Measurements from ENCODE around the gene GDPD4.

GDPD4 gene

DNA sequence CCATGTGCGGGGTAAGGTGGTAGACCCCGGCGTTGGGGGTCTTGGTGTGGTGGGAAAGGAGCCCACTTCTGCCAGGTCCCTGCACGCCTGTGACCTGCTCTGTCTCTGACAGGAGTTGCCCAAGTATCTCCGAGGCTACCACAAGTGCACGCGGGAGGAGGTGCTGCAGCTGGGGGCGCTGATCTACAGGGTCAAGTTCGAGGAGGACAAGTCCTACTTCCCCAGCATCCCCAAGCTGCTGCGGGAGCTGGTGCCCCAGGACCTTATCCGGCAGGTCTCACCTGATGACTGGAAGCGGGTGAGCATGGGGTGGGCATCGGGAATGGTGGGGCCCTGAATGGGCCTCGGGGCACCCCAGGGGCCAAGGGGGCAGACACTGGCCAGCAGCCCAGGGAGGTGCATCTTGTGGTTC lies 90.4 kb downstream of the GDPD4 start:
- TF ChIP-seq, protein P1, sequence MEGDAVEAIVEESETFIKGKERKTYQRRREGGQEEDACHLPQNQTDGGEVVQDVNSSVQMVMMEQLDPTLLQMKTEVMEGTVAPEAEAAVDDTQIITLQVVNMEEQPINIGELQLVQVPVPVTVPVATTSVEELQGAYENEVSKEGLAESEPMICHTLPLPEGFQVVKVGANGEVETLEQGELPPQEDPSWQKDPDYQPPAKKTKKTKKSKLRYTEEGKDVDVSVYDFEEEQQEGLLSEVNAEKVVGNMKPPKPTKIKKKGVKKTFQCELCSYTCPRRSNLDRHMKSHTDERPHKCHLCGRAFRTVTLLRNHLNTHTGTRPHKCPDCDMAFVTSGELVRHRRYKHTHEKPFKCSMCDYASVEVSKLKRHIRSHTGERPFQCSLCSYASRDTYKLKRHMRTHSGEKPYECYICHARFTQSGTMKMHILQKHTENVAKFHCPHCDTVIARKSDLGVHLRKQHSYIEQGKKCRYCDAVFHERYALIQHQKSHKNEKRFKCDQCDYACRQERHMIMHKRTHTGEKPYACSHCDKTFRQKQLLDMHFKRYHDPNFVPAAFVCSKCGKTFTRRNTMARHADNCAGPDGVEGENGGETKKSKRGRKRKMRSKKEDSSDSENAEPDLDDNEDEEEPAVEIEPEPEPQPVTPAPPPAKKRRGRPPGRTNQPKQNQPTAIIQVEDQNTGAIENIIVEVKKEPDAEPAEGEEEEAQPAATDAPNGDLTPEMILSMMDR (IDR thresholded peaks at IDR 0.05; ENCODE audit: low read depth, low read length), result no peak

DNA sequence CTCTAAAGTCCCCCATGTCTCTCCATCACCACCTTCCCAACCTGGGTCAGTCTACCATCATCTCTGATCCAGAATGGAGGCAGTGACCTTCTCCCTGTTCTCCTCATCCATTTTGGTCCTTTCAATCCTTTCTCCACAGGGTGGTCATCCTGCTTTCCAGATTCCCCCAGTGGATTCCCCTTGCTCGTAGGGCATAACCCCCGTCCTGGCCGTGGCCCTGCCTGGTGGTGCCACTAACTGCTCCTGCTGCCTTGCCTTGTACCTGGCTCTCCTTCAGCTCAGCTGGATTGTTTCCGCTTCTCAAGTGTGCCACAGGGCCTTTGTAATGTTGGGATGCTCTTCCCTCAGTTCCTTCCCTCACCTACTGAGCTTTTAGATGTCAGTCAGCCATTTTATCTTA lies 91.8 kb downstream of the GDPD4 start:
- in situ Hi-C loops (cut with HindIII; ENCODE audit: low sequenced_read_pairs), result no loop called here
- no peak for DNase-seq (ENCODE audit: low read depth, low spot score)

More for the DNA sequence above, 90.4 kb downstream of the GDPD4 start:
- DNase-seq (ENCODE audit: low read depth, low spot score), result no peak
- in situ Hi-C loops (cut with HindIII; ENCODE audit: low sequenced_read_pairs), result no loop called here
- H3K4me3 ChIP-seq (ENCODE audit: low read depth, low read length), result no peak overlapping the region

DNA sequence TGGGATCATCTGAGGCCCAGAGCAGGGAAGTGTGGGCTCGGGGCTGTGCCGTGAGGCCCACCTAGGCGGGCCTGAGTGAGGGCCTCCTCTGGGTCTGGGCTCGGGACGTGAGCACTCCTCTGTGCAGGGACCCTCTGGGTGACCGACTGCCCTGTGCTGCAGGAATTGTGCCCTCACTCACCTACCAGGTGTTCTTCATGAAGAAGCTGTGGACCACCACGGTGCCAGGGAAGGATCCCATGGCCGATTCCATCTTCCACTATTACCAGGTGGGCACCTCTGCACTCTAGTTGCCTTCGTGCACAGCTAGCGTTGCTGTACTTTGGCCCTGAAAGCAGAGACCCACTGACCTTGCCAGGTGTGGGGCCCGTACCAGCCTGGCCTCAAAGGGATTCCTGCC lies 93.0 kb downstream of the GDPD4 start:
- no peak overlapping the region for H3K4me3 ChIP-seq (ENCODE audit: low read depth, low read length)
- no peak for DNase-seq (ENCODE audit: low read depth, low spot score)
- TF ChIP-seq, protein P1 (IDR thresholded peaks at IDR 0.05; ENCODE audit: low read depth, low read length), result no peak
- in situ Hi-C loops (cut with HindIII; ENCODE audit: low sequenced_read_pairs), result no loop called here

More for the DNA sequence above, 91.8 kb downstream of the GDPD4 start:
- TF ChIP-seq, protein P1 (IDR thresholded peaks at IDR 0.05; ENCODE audit: low read depth, low read length), result no peak
- no peak overlapping the region for H3K4me3 ChIP-seq (ENCODE audit: low read depth, low read length)

GRCh38 chr11:77207618-77208313 lies 93.7 kb downstream of the GDPD4 start:
- in situ Hi-C loops (cut with HindIII; ENCODE audit: low sequenced_read_pairs), result no loop called here
- DNase-seq (ENCODE audit: low read depth, low spot score), result no peak
- TF ChIP-seq, protein P1 (IDR thresholded peaks at IDR 0.05; ENCODE audit: low read depth, low read length), result no peak
- no peak overlapping the region for H3K4me3 ChIP-seq (ENCODE audit: low read depth, low read length)

- no peak overlapping the region for H3K4me3 ChIP-seq (ENCODE audit: low read depth, low read length)
- TF ChIP-seq, protein P1 (IDR thresholded peaks at IDR 0.05; ENCODE audit: low read depth, low read length), result no peak
- in situ Hi-C loops (cut with HindIII; ENCODE audit: low sequenced_read_pairs), result no loop called here
- DNase-seq (ENCODE audit: low read depth, low spot score), result no peak
These were observed 94.4 kb downstream of the GDPD4 start for GRCh38 chr11:77207019-77207485.

- in situ Hi-C loops (cut with HindIII; ENCODE audit: low sequenced_read_pairs), result no loop called here
- no peak overlapping the region for H3K4me3 ChIP-seq (ENCODE audit: low read depth, low read length)
- TF ChIP-seq, protein P1 (IDR thresholded peaks at IDR 0.05; ENCODE audit: low read depth, low read length), result no peak
- no peak for DNase-seq (ENCODE audit: low read depth, low spot score)
These were observed 95.0 kb downstream of the GDPD4 start for GRCh38 chr11:77206264-77207018.

Data from astrocyte of the spinal cord (primary cell).